Muscle layer of duodenum (tissue), 2 donors: ENCODE data around the gene SEMG1.

Experiments used
- H3K27ac ChIP-seq: one replicate; pipeline ENCODE4 v1.7.0; 2013; ENCODE audit warnings: mild to moderate bottlenecking, low read length
- H3K27me3 ChIP-seq: one replicate; pipeline ENCODE4 v1.7.0; 2013; ENCODE audit warnings: low read depth, mild to moderate bottlenecking, control low read depth, low read length
- H3K36me3 ChIP-seq, 2 donors: one replicate each; pipeline ENCODE4 v1.7.0; 2013; ENCODE audit warnings: low read length in 2 of 2, control low read depth in 1 of 2, mild to moderate bottlenecking in 1 of 2; ENCODE audit not compliant: insufficient read depth in 2 of 2, control insufficient read depth in 1 of 2
- H3K4me1 ChIP-seq, 2 donors: one replicate each; pipeline ENCODE4 v1.7.0; 2013; ENCODE audit warnings: low read length in 2 of 2, mild to moderate bottlenecking in 2 of 2, control low read depth in 1 of 2, moderate library complexity in 1 of 2; ENCODE audit not compliant: insufficient read depth in 2 of 2, control insufficient read depth in 1 of 2
- H3K4me3 ChIP-seq, 2 donors: one replicate each; pipeline ENCODE4 v1.7.0; 2013; ENCODE audit warnings: low read length in 2 of 2, low read depth in 1 of 2, mild to moderate bottlenecking in 1 of 2
- H3K9me3 ChIP-seq, 2 donors: one replicate each; pipeline ENCODE4 v1.7.0; 2013; ENCODE audit warnings: low read length in 2 of 2, control low read depth in 1 of 2, mild to moderate bottlenecking in 1 of 2; ENCODE audit not compliant: control insufficient read depth in 1 of 2
- donor health status: healthy.

Gene SEMG1

GRCh38 chr20:45254383-45255262 is 47.8 kb downstream of the SEMG1 start, which contains the start of gene SLPI:
TSS of gene SLPI (minus strand) at chr20:45254564. CDS start at chr20:45254543, 21 bp downstream.
- H3K4me3 ChIP-seq, result no peak within 1 kb of the TSS
- no peak within 1 kb of the TSS for H3K27ac ChIP-seq
- H3K4me1 ChIP-seq, result peaks cover 8 to 10% of the 10 kb centered on the region in 2 donors
- no peaks in the 10 kb centered on the region for H3K36me3 ChIP-seq
- H3K9me3 ChIP-seq, result no peaks in the 10 kb centered on the region
- no peaks in the 10 kb centered on the region for H3K27me3 ChIP-seq

GRCh38 chr20:45257161-45257560 is 50.3 kb downstream of the SEMG1 start:
- Histone ChIP-seq H3K4me3 (no peak overlapping the region), H3K9me3 (no peaks in the 10 kb centered on the region), H3K36me3 (no peaks in the 10 kb centered on the region), H3K27ac (no peak overlapping the region), H3K27me3 (no peaks in the 10 kb centered on the region), H3K4me1 (peaks cover 8 to 10% of the 10 kb centered on the region in 2 donors)

GRCh38 chr20:45257711-45258110 is 50.9 kb downstream of the SEMG1 start:
- no peak overlapping the region for H3K27ac ChIP-seq
- H3K4me1 ChIP-seq, result peaks cover 8 to 10% of the 10 kb centered on the region in 2 donors
- no peaks in the 10 kb centered on the region for H3K27me3 ChIP-seq
- H3K4me3 ChIP-seq, result no peak overlapping the region
- H3K36me3 ChIP-seq, result no peaks in the 10 kb centered on the region
- no peaks in the 10 kb centered on the region for H3K9me3 ChIP-seq

- Histone ChIP-seq H3K27me3 (no peaks in the 10 kb centered on the region), H3K9me3 (no peaks in the 10 kb centered on the region)
Measured at GRCh38 chr20:45258259-45258658, 51.4 kb downstream of the SEMG1 start.

GRCh38 chr20:45258664-45259063 is 51.8 kb downstream of the SEMG1 start:
- Histone ChIP-seq H3K27me3 (no peaks in the 10 kb centered on the region), H3K4me1 (peaks cover 8 to 10% of the 10 kb centered on the region in 2 donors), H3K36me3 (no peaks in the 10 kb centered on the region), H3K9me3 (no peaks in the 10 kb centered on the region), H3K4me3 (no peak overlapping the region), H3K27ac (no peak overlapping the region)

More at GRCh38 chr20:45258259-45258658, 51.4 kb downstream of the SEMG1 start:
- Histone ChIP-seq H3K4me1 (peaks cover 8 to 10% of the 10 kb centered on the region in 2 donors), H3K4me3 (no peak overlapping the region), H3K27ac (no peak overlapping the region), H3K36me3 (no peaks in the 10 kb centered on the region)
